ENCODE measurements around the gene ATAD1.

- TF ChIP-seq CTCF (IDR thresholded peaks at IDR 0.05; ENCODE audit: low read depth, low read length, poor library complexity, severe bottlenecking): no peak
- no peak for TF ChIP-seq EZH2phosphoT487 (IDR thresholded peaks at IDR 0.05; ENCODE audit: borderline replicate concordance, low read length)
Observed at GRCh38 chr10:87781545-87781944, 36.5 kb downstream of the ATAD1 start.
